ENCODE data around the gene RBFOX2.

DNA sequence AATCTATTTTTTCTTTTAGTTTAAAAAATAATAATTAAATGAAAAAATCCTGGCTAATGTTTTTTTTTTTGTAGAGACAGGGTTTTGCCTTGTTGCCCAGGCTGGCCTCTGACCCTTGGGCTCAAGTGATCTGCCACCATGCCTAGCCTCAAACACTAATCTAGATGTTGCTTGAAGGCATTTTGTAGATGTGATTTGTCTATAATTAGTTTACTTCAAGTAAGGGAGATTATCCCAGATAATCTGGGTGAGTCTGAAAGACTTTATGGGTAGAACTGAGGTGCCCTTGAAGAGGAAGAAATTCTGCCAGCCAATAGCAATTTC lies 38.6 kb upstream of the RBFOX2 start:
- TF ChIP-seq POLR2A (IDR thresholded peaks at IDR 0.05; ENCODE audit: low read length) (no peak), CTCF (IDR thresholded peaks at IDR 0.05) (no peak), CEBPB (IDR thresholded peaks at IDR 0.05) (no peak), ELK1 (IDR thresholded peaks at IDR 0.05; ENCODE audit: low read depth, low read length) (no peak), SMC3 (IDR thresholded peaks at IDR 0.05) (no peak), EP300 (IDR thresholded peaks at IDR 0.05) (no peak), CHD2 (IDR thresholded peaks at IDR 0.05; ENCODE audit: low read length, partially characterized antibody) (no peak), JUNB (IDR thresholded peaks at IDR 0.05) (no peak), MAFK (IDR thresholded peaks at IDR 0.05; ENCODE audit: partially characterized antibody) (no peak), PBX3 (IDR thresholded peaks at IDR 0.05) (no peak), JUN (IDR thresholded peaks at IDR 0.05) (no peak), CBX8 (IDR thresholded peaks at IDR 0.05) (no peak)
- TF ChIP-seq, protein P1, sequence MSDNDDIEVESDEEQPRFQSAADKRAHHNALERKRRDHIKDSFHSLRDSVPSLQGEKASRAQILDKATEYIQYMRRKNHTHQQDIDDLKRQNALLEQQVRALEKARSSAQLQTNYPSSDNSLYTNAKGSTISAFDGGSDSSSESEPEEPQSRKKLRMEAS (IDR thresholded peaks at IDR 0.05), result no peak
- TF ChIP-seq, protein P2, sequence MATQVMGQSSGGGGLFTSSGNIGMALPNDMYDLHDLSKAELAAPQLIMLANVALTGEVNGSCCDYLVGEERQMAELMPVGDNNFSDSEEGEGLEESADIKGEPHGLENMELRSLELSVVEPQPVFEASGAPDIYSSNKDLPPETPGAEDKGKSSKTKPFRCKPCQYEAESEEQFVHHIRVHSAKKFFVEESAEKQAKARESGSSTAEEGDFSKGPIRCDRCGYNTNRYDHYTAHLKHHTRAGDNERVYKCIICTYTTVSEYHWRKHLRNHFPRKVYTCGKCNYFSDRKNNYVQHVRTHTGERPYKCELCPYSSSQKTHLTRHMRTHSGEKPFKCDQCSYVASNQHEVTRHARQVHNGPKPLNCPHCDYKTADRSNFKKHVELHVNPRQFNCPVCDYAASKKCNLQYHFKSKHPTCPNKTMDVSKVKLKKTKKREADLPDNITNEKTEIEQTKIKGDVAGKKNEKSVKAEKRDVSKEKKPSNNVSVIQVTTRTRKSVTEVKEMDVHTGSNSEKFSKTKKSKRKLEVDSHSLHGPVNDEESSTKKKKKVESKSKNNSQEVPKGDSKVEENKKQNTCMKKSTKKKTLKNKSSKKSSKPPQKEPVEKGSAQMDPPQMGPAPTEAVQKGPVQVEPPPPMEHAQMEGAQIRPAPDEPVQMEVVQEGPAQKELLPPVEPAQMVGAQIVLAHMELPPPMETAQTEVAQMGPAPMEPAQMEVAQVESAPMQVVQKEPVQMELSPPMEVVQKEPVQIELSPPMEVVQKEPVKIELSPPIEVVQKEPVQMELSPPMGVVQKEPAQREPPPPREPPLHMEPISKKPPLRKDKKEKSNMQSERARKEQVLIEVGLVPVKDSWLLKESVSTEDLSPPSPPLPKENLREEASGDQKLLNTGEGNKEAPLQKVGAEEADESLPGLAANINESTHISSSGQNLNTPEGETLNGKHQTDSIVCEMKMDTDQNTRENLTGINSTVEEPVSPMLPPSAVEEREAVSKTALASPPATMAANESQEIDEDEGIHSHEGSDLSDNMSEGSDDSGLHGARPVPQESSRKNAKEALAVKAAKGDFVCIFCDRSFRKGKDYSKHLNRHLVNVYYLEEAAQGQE (IDR thresholded peaks at IDR 0.05), result no peak
